Measurements from ENCODE around the gene OR4F15. TPM values are rescaled to one million over a fixed set of nuclear protein-coding genes. Genes with fewer than 3 reads are reported as not detected.

Gene OR4F15
- total RNA-seq, 1 experiment from 2014 or later = not detected

DNA sequence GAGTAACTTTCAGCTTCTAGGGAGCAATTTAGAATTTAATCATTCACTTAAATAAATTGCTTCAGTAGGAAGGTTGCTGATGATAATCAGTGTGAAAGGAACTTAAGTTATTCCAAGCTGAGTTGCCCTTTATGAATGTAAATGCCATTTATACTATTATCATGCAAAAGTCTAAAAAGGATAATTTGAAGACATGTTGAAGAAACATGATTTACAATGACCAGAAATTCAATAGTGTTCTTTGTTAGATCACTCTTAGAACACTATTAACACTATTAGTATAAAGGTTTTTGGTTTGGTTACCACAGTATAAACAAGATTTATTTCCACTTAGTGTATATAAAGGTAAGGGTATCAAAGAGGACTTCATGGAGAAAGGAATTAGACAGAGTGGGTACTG lies 7.1 kb upstream of the OR4F15 start:
- ATAC-seq (no peak), DNase-seq (ENCODE audit: low read depth, low spot score) (no peak)
- intact Hi-C loops (cut with micrococcal nuclease) = no loop called here
- H3K36me3 ChIP-seq (ENCODE audit: control insufficient read depth in 1 of 2, insufficient read depth in 2 of 2, low read length in 2 of 2) = no peaks in the 10 kb centered on the region
- ChIA-PET CTCF (no interaction called here), RAD21 (ENCODE audit: low non-redundant PET in 1 of 2, low total read pairs in 2 of 2, uncharacterized antibody in 2 of 2, unreplicated experiment in 2 of 2) (no interaction called here), POLR2A (no interaction called here)
- TF ChIP-seq SRF (IDR thresholded peaks at IDR 0.05; ENCODE audit: low read depth) (no peak), TCF7L2 (IDR thresholded peaks at IDR 0.05; ENCODE audit: borderline replicate concordance, extremely low read depth, insufficient read depth, insufficient read length) (no peak), YY1 (IDR thresholded peaks at IDR 0.05; ENCODE audit: extremely low read depth, insufficient replicate concordance, low read depth, low read length) (no peak)
- no peak overlapping the region for H3K27ac ChIP-seq (ENCODE audit: low read depth, low read length)
- H2AFZ ChIP-seq (ENCODE audit: low read depth, low read length, poor library complexity, severe bottlenecking) = no peak overlapping the region
- H3K27me3 ChIP-seq (ENCODE audit: insufficient read depth, low read length) = peaks cover 17% of the 10 kb centered on the region
- H3K79me2 ChIP-seq (ENCODE audit: insufficient read depth, low read length) = no peaks in the 10 kb centered on the region
- H3K4me1 ChIP-seq (ENCODE audit: control insufficient read depth in 1 of 2, insufficient read depth in 2 of 2, low read length in 2 of 2) = no peaks in the 10 kb centered on the region
- H3K9me3 ChIP-seq (ENCODE audit: control insufficient read depth in 1 of 2, insufficient read depth in 1 of 2, low read depth in 1 of 2, low read length in 2 of 2) = no peaks in the 10 kb centered on the region
- no peak overlapping the region for H3K4me2 ChIP-seq (ENCODE audit: low read length)
- no peaks in the 10 kb centered on the region for H4K20me1 ChIP-seq (ENCODE audit: insufficient read depth)
- BruUV-seq (replicated peaks) = no TSS peak
- no peak overlapping the region for H3K9ac ChIP-seq (ENCODE audit: low read length)
- no peak overlapping the region for H3K4me3 ChIP-seq (replicated peaks in 1 of 2; ENCODE audit: low read depth in 1 of 2, low read length in 2 of 2)
- H3K9me2 ChIP-seq (ENCODE audit: insufficient read depth) = no peaks in the 10 kb centered on the region

- Histone ChIP-seq H3K27me3 (ENCODE audit: insufficient read depth, low read length) (peaks cover 17% of the 10 kb centered on the region), H3K27ac (ENCODE audit: low read depth, low read length) (no peak overlapping the region), H3K4me1 (ENCODE audit: control insufficient read depth in 1 of 2, insufficient read depth in 2 of 2, low read length in 2 of 2) (no peaks in the 10 kb centered on the region), H3K36me3 (ENCODE audit: control insufficient read depth in 1 of 2, insufficient read depth in 2 of 2, low read length in 2 of 2) (no peaks in the 10 kb centered on the region), H2AFZ (ENCODE audit: low read depth, low read length, poor library complexity, severe bottlenecking) (no peak overlapping the region), H3K9me2 (ENCODE audit: insufficient read depth) (no peaks in the 10 kb centered on the region), H3K4me3 (replicated peaks in 1 of 2; ENCODE audit: low read depth in 1 of 2, low read length in 2 of 2) (no peak overlapping the region), H3K9ac (ENCODE audit: low read length) (no peak overlapping the region), H3K79me2 (ENCODE audit: insufficient read depth, low read length) (no peaks in the 10 kb centered on the region), H4K20me1 (ENCODE audit: insufficient read depth) (no peaks in the 10 kb centered on the region), H3K9me3 (ENCODE audit: control insufficient read depth in 1 of 2, insufficient read depth in 1 of 2, low read depth in 1 of 2, low read length in 2 of 2) (no peaks in the 10 kb centered on the region), H3K4me2 (ENCODE audit: low read length) (no peak overlapping the region)
- RAD21 ChIA-PET (ENCODE audit: low non-redundant PET in 1 of 2, low total read pairs in 2 of 2, uncharacterized antibody in 2 of 2, unreplicated experiment in 2 of 2) = no interaction called here
- CTCF ChIA-PET = no interaction called here
- POLR2A ChIA-PET = no interaction called here
- DNase-seq (ENCODE audit: low read depth, low spot score) (no peak), ATAC-seq (no peak)
- intact Hi-C loops (cut with micrococcal nuclease) = no loop called here
- TF ChIP-seq ZBTB33 (IDR thresholded peaks at IDR 0.05; ENCODE audit: extremely low read depth, insufficient replicate concordance, low read length) = no peak
- TF ChIP-seq RAD21 (IDR thresholded peaks at IDR 0.05; ENCODE audit: low read depth) = no peak
- TF ChIP-seq, protein P1, sequence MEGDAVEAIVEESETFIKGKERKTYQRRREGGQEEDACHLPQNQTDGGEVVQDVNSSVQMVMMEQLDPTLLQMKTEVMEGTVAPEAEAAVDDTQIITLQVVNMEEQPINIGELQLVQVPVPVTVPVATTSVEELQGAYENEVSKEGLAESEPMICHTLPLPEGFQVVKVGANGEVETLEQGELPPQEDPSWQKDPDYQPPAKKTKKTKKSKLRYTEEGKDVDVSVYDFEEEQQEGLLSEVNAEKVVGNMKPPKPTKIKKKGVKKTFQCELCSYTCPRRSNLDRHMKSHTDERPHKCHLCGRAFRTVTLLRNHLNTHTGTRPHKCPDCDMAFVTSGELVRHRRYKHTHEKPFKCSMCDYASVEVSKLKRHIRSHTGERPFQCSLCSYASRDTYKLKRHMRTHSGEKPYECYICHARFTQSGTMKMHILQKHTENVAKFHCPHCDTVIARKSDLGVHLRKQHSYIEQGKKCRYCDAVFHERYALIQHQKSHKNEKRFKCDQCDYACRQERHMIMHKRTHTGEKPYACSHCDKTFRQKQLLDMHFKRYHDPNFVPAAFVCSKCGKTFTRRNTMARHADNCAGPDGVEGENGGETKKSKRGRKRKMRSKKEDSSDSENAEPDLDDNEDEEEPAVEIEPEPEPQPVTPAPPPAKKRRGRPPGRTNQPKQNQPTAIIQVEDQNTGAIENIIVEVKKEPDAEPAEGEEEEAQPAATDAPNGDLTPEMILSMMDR (IDR thresholded peaks at IDR 0.05 in 2 of 3, conservative IDR thresholded peaks at IDR 0.05 in 1 of 3; ENCODE audit: borderline replicate concordance in 1 of 3, insufficient read depth in 1 of 3, low read depth in 2 of 3, low read length in 2 of 3) = no peak
- TF ChIP-seq YY1 (IDR thresholded peaks at IDR 0.05; ENCODE audit: extremely low read depth, insufficient replicate concordance, low read depth, low read length) = no peak
- TF ChIP-seq ZFX (IDR thresholded peaks at IDR 0.05) = no peak
- TF ChIP-seq ZNF274 (IDR thresholded peaks at IDR 0.05; ENCODE audit: low read depth, low read length) = no peak
- TF ChIP-seq EZH2 (IDR thresholded peaks at IDR 0.05) = no peak
- no peak for TF ChIP-seq POLR2AphosphoS5 (IDR thresholded peaks at IDR 0.05; ENCODE audit: low read depth, low read length)
- TF ChIP-seq JUND (IDR thresholded peaks at IDR 0.05) = no peak
- no peak for TF ChIP-seq CBX3 (IDR thresholded peaks at IDR 0.05; ENCODE audit: low read depth)
- no TSS peak for BruUV-seq (replicated peaks)
Observed at GRCh38 chr15:101805605-101806345, 6.2 kb upstream of the OR4F15 start.

All from HCT116 (cell line).